ENCODE data around the gene GABPA. TPM values are rescaled to one million over a fixed set of nuclear protein-coding genes. Genes with fewer than 3 reads are reported as not detected.

GABPA gene
- polyA plus RNA-seq, 1 experiment = 8.5 TPM

DNA sequence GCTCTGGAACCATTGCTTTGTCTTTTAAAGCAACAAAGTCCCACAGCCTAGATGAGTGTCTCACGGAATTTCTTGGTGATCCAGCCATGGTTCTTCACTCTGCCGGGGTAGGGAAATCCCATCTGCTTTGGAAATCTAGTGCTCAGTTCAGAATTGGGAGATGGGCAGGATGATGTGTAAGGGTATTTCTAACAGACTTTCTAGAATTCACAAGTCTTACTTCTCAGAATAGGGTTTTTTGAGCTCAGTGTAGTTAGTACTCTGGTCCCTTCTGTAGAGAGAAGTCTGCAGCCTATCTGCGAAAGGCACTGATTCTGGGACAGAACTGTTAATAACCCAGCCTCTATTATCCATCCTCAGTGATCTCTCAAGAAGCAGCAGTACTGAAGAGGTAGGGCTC, 25.3 kb downstream of the GABPA start:
- Histone ChIP-seq H3K36me3 (ENCODE audit: control insufficient read depth, insufficient read depth, low read length) (peaks cover 3% of the 10 kb centered on the region), H3K27me3 (ENCODE audit: control insufficient read depth, insufficient read depth, low read length) (no peaks in the 10 kb centered on the region), H3K4me3 (ENCODE audit: low read depth, low read length) (no peak overlapping the region)
- TF ChIP-seq, protein P1, sequence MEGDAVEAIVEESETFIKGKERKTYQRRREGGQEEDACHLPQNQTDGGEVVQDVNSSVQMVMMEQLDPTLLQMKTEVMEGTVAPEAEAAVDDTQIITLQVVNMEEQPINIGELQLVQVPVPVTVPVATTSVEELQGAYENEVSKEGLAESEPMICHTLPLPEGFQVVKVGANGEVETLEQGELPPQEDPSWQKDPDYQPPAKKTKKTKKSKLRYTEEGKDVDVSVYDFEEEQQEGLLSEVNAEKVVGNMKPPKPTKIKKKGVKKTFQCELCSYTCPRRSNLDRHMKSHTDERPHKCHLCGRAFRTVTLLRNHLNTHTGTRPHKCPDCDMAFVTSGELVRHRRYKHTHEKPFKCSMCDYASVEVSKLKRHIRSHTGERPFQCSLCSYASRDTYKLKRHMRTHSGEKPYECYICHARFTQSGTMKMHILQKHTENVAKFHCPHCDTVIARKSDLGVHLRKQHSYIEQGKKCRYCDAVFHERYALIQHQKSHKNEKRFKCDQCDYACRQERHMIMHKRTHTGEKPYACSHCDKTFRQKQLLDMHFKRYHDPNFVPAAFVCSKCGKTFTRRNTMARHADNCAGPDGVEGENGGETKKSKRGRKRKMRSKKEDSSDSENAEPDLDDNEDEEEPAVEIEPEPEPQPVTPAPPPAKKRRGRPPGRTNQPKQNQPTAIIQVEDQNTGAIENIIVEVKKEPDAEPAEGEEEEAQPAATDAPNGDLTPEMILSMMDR (IDR thresholded peaks at IDR 0.05; ENCODE audit: insufficient read depth, low read depth, low read length) = no peak
- ChIA-PET CTCF (no interaction called here), POLR2A (no interaction called here)
- no peak for DNase-seq (ENCODE audit: low read depth)

DNA sequence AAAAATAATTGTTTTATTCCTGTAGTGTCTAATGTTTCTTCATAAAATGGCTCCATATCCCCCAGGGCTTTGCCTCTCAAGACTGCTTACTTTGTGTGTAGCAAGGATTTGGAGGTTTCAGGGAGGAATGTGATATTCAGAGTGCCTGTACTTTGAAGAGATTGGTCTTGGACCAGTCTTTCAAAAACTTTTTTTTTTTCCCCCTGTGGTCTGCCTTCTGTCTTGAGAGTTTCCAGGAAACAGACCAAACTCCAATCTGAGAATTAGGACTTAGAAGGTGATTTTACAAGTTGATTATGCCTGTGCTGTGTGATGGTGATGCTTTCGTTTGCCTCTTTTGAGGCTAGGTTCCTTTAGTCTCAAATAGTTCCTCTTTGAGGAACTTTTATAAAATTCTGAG, 25.9 kb downstream of the GABPA start:
- DNase-seq (ENCODE audit: low read depth) = no peak
- CTCF ChIA-PET = interaction anchor here (1.8 kb wide), 1 partner anchor 30 kb away, joined by 4 read pairs; no protein-coding TSS in a partner anchor
- peaks cover 3% of the 10 kb centered on the region for H3K36me3 ChIP-seq (ENCODE audit: control insufficient read depth, insufficient read depth, low read length)
- TF ChIP-seq, protein P1 (IDR thresholded peaks at IDR 0.05; ENCODE audit: insufficient read depth, low read depth, low read length) = no peak
- no peak overlapping the region for H3K4me3 ChIP-seq (ENCODE audit: low read depth, low read length)
- POLR2A ChIA-PET = no interaction called here
- no peaks in the 10 kb centered on the region for H3K27me3 ChIP-seq (ENCODE audit: control insufficient read depth, insufficient read depth, low read length)

DNA sequence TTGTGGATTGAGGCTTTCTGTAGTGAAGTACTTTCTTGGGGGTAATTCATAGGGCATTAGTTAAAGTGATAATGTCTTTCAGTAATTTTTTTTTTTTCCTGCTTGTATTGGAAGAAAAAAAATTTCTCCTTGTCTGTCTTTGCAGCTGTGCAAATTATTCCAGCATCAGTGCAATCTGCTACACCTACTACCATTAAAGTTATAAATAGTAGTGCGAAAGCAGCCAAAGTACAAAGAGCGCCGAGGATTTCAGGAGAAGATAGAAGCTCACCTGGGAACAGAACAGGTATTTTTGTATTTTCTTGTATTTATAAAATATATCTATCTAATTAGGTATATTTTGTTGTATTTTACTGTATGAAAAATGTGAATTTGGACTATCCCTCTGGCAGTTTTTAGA, 29.3 kb downstream of the GABPA start:
- Histone ChIP-seq H3K4me3 (ENCODE audit: low read depth, low read length) (no peak overlapping the region), H3K36me3 (ENCODE audit: control insufficient read depth, insufficient read depth, low read length) (peaks cover 1% of the 10 kb centered on the region; the same call in 1 of the 2 replicates), H3K27me3 (ENCODE audit: control insufficient read depth, insufficient read depth, low read length) (no peaks in the 10 kb centered on the region)
- TF ChIP-seq, protein P1 (IDR thresholded peaks at IDR 0.05; ENCODE audit: insufficient read depth, low read depth, low read length) = no peak
- CTCF ChIA-PET = no interaction called here
- no peak for DNase-seq (ENCODE audit: low read depth)
- POLR2A ChIA-PET = no interaction called here

DNA sequence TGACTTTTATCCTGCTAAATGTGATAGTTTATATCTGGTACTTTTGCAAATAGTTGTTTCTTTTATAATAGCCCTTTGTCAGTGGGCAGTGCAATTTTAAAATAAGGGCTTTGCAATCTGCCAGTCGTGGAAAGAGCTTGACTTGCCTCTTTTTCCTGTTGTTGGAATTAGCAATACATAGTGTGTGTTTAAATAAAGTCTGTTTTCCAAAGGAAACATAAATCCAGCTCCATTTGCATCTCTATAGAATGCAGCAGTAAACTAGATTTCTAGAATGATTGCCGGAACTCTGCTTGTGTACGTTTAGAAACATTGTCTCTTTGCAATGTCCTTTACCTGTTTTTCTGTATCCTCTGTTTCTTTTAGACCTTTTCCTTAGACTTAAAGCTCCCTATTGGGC, 33.1 kb downstream of the GABPA start:
- H3K36me3 ChIP-seq (ENCODE audit: control insufficient read depth, insufficient read depth, low read length) = peaks cover 1% of the 10 kb centered on the region; the same call in 1 of the 2 replicates
- no peak overlapping the region for H3K4me3 ChIP-seq (ENCODE audit: low read depth, low read length)
- ChIA-PET CTCF (interaction anchor here (0.6 to 2.2 kb wide), 5 partner anchors 9 to 1650 kb away, joined by 3 to 5 read pairs (median 3); no protein-coding TSS in a partner anchor), POLR2A (no interaction called here)
- H3K27me3 ChIP-seq (ENCODE audit: control insufficient read depth, insufficient read depth, low read length) = no peaks in the 10 kb centered on the region
- DNase-seq (ENCODE audit: low read depth) = no peak
- TF ChIP-seq, protein P1 (IDR thresholded peaks at IDR 0.05; ENCODE audit: insufficient read depth, low read depth, low read length) = no peak

DNA sequence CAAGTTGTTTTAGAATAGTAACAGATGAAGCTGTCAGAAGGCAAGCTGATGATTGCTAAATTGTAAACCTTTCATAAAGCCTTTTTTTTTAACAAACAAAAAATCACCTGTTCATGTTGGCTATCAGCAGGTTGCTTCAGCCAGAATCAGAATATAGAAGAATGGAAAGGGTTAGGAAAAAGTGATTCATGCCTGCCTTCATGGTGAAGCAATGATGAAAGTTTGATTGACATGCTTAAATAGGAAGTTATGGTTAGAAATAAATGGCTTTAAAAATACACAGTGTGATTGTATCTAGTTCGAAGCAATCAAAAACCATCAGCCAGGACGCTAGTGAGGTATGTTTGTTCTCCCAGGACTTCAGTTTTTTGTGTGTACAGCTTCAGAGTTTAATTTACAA, 37.9 kb downstream of the GABPA start:
- CTCF ChIA-PET = no interaction called here
- Histone ChIP-seq H3K27me3 (ENCODE audit: control insufficient read depth, insufficient read depth, low read length) (no peaks in the 10 kb centered on the region), H3K4me3 (ENCODE audit: low read depth, low read length) (no peak overlapping the region), H3K36me3 (ENCODE audit: control insufficient read depth, insufficient read depth, low read length) (no peaks in the 10 kb centered on the region)
- POLR2A ChIA-PET = no interaction called here
- TF ChIP-seq, protein P1 (IDR thresholded peaks at IDR 0.05; ENCODE audit: insufficient read depth, low read depth, low read length) = no peak
- DNase-seq (ENCODE audit: low read depth) = no peak
